Measurements from ENCODE around the gene TCF4. TPM values are rescaled to one million over a fixed set of nuclear protein-coding genes. Genes with fewer than 3 reads are reported as not detected.

The TCF4 gene
- total RNA-seq, 4 donors from 2014 or later: 30.3 to 51.1 (median 40.1) TPM

- WGBS, 2 donors (ENCODE audit: low coverage in 1 of 2): 86 to 89% methylated on average over 3 of the region's 3 CpGs
- H3K27me3 ChIP-seq: no peaks in the 10 kb centered on the region
- H3K27ac ChIP-seq: no peak overlapping the region
- no peaks in the 10 kb centered on the region for H3K4me1 ChIP-seq
- H3K36me3 ChIP-seq: no peaks in the 10 kb centered on the region
- intact Hi-C loops (cut with DNase I; ENCODE audit: low total_unique reads): no loop called here
- in situ Hi-C loops (cut with MboI; ENCODE audit: low pct_ligation_motif_present in 1 of 4, low pct_unique_long_range_greater_than_20kb in 1 of 4, low sequenced_read_pairs in 3 of 4): no loop called here
- no peak for DNase-seq
- H3K9me3 ChIP-seq: no peaks in the 10 kb centered on the region
- H3K4me3 ChIP-seq: no peak overlapping the region
- TF ChIP-seq POLR2A (IDR thresholded peaks at IDR 0.05): no peak
These were observed 225.7 kb downstream of the TCF4 start for GRCh38 chr18:55362303-55362702.

GRCh38 chr18:55361492-55362250, 226.3 kb downstream of the TCF4 start:
- intact Hi-C loops (cut with DNase I; ENCODE audit: low total_unique reads): no loop called here
- in situ Hi-C loops (cut with MboI; ENCODE audit: low pct_ligation_motif_present in 1 of 4, low pct_unique_long_range_greater_than_20kb in 1 of 4, low sequenced_read_pairs in 3 of 4): no loop called here
- H3K27me3 ChIP-seq: no peaks in the 10 kb centered on the region
- no peak overlapping the region for H3K4me3 ChIP-seq
- H3K36me3 ChIP-seq: no peaks in the 10 kb centered on the region
- H3K27ac ChIP-seq: no peak overlapping the region
- H3K9me3 ChIP-seq: no peaks in the 10 kb centered on the region
- no peaks in the 10 kb centered on the region for H3K4me1 ChIP-seq
- 78 to 82% methylated on average over 3 of the region's 3 CpGs for WGBS, 2 donors (ENCODE audit: low coverage in 1 of 2)
- DNase-seq: no peak
- TF ChIP-seq POLR2A (IDR thresholded peaks at IDR 0.05) (no peak), EP300 (IDR thresholded peaks at IDR 0.05; ENCODE audit: low read depth) (no peak), CTCF (IDR thresholded peaks at IDR 0.05) (no peak), POLR2AphosphoS5 (IDR thresholded peaks at IDR 0.05) (no peak)

GRCh38 chr18:55360061-55360460, 227.9 kb downstream of the TCF4 start:
- Histone ChIP-seq H3K4me3 (no peak overlapping the region), H3K9me3 (no peaks in the 10 kb centered on the region), H3K27ac (no peak overlapping the region), H3K36me3 (no peaks in the 10 kb centered on the region), H3K4me1 (no peaks in the 10 kb centered on the region), H3K27me3 (no peaks in the 10 kb centered on the region)
- intact Hi-C loops (cut with DNase I; ENCODE audit: low total_unique reads): no loop called here
- WGBS, 2 donors (ENCODE audit: low coverage in 1 of 2): 77 to 100% methylated on average over 1 of the region's 1 CpG
- no peak for DNase-seq
- in situ Hi-C loops (cut with MboI; ENCODE audit: low pct_ligation_motif_present in 1 of 4, low pct_unique_long_range_greater_than_20kb in 1 of 4, low sequenced_read_pairs in 3 of 4): no loop called here
- TF ChIP-seq CTCF (IDR thresholded peaks at IDR 0.05) (no peak), POLR2A (IDR thresholded peaks at IDR 0.05) (no peak), EP300 (IDR thresholded peaks at IDR 0.05; ENCODE audit: low read depth) (no peak), POLR2AphosphoS5 (IDR thresholded peaks at IDR 0.05) (no peak)

- 90 to 92% methylated on average over 3 of the region's 3 CpGs for WGBS, 2 donors (ENCODE audit: low coverage in 1 of 2)
- Histone ChIP-seq H3K27me3 (no peaks in the 10 kb centered on the region), H3K27ac (no peak overlapping the region), H3K9me3 (no peaks in the 10 kb centered on the region), H3K4me3 (no peak overlapping the region), H3K36me3 (no peaks in the 10 kb centered on the region), H3K4me1 (no peaks in the 10 kb centered on the region)
- in situ Hi-C loops (cut with MboI; ENCODE audit: low pct_ligation_motif_present in 1 of 4, low pct_unique_long_range_greater_than_20kb in 1 of 4, low sequenced_read_pairs in 3 of 4) (no loop called here), intact Hi-C loops (cut with DNase I; ENCODE audit: low total_unique reads) (no loop called here)
- no peak for TF ChIP-seq POLR2A (IDR thresholded peaks at IDR 0.05)
- no peak for TF ChIP-seq POLR2AphosphoS5 (IDR thresholded peaks at IDR 0.05)
- TF ChIP-seq CTCF (IDR thresholded peaks at IDR 0.05): no peak
- no peak for TF ChIP-seq EP300 (IDR thresholded peaks at IDR 0.05; ENCODE audit: low read depth)
- no peak for DNase-seq
These were observed 231.2 kb downstream of the TCF4 start for GRCh38 chr18:55356815-55357214.

GRCh38 chr18:55355223-55355622, 232.8 kb downstream of the TCF4 start:
- in situ Hi-C loops (cut with MboI; ENCODE audit: low pct_ligation_motif_present in 1 of 4, low pct_unique_long_range_greater_than_20kb in 1 of 4, low sequenced_read_pairs in 3 of 4) (no loop called here), intact Hi-C loops (cut with DNase I; ENCODE audit: low total_unique reads) (no loop called here)
- TF ChIP-seq EP300 (IDR thresholded peaks at IDR 0.05; ENCODE audit: low read depth): no peak
- no peak for TF ChIP-seq POLR2A (IDR thresholded peaks at IDR 0.05)
- no peak for DNase-seq
- Histone ChIP-seq H3K27ac (no peak overlapping the region), H3K36me3 (no peaks in the 10 kb centered on the region), H3K4me1 (peaks cover 0 to 3% (median 0%) of the 10 kb centered on the region in 4 donors), H3K9me3 (no peaks in the 10 kb centered on the region), H3K4me3 (no peak overlapping the region), H3K27me3 (no peaks in the 10 kb centered on the region)
- WGBS, 2 donors (ENCODE audit: low coverage in 1 of 2): 62 to 67% methylated on average over 4 of the region's 4 CpGs
